Activated CD8-positive, alpha-beta memory T cell treated with anti-CD3 and anti-CD28 coated beads, Interleukin-2, amount 10 ng/mL, durations not matched to agents 7 days and 5 days (primary cell): ENCODE results near the gene JUN. TPM values are rescaled to one million over a fixed set of nuclear protein-coding genes. Genes with fewer than 3 reads are reported as not detected.

Experiments
- ATAC-seq: fragments of 150-1000 bp; cut with Tn5 transposase; one replicate; pipeline ENCODE4 v1.10.0; 2021; ENCODE audit warnings: moderate library complexity
- CTCF ChIA-PET: fragments of 350-600 bp; sonication (Branson Sonifier 250); formaldehyde crosslinking; loops from one replicate; lab custom pipeline; 2021; ENCODE audit warnings: antibody characterized with exemption; lab: Charles Lee
- DNase-seq: peaks from one replicate; pipeline ENCODE4 v3.0.0-alpha.2; 2020
- H3K27ac Mint-ChIP-seq: one replicate; pipeline ENCODE4 v1.8.0; 2021; ENCODE audit warnings: mild to moderate bottlenecking, mixed read lengths
- H3K27me3 Mint-ChIP-seq: one replicate; pipeline ENCODE4 v1.8.0; 2021; ENCODE audit warnings: mixed read lengths
- H3K36me3 Mint-ChIP-seq: one replicate; pipeline ENCODE4 v1.8.0; 2021; ENCODE audit warnings: mild to moderate bottlenecking, mixed read lengths
- H3K4me1 Mint-ChIP-seq: one replicate; pipeline ENCODE4 v1.8.0; 2021; ENCODE audit warnings: mixed read lengths
- H3K4me3 Mint-ChIP-seq: one replicate; pipeline ENCODE4 v1.8.0; 2021; ENCODE audit warnings: mild to moderate bottlenecking, moderate library complexity, mixed read lengths
- H3K9me3 Mint-ChIP-seq: one replicate; pipeline ENCODE4 v1.8.0; 2022; ENCODE audit warnings: low read depth, mixed read lengths
- total RNA-seq, 2 experiments: library from RNA; stranded (reverse); gene quantifications; one replicate each; pipeline ENCODE4 v1.2.3, GENCODE V29; 2021

The JUN gene
- total RNA-seq, 2 experiments from 2014 or later, result 50.5 to 129 TPM

GRCh38 chr1:58774027-58774426 is 9.8 kb downstream of the JUN start:
- peaks cover 4% of the 10 kb centered on the region for H3K27me3 Mint-ChIP-seq
- no peaks in the 10 kb centered on the region for H3K9me3 Mint-ChIP-seq
- no peak for ATAC-seq
- CTCF ChIA-PET, result interaction anchor here (0.8 to 2.9 kb wide), 8 partner anchors 8 to 925 kb away, joined by 3 to 12 read pairs (median 4); no protein-coding TSS in a partner anchor
- no peaks in the 10 kb centered on the region for H3K36me3 Mint-ChIP-seq
- DNase-seq, result no peak
- H3K4me1 Mint-ChIP-seq, result peaks cover 16% of the 10 kb centered on the region
- H3K4me3 Mint-ChIP-seq, result no peak overlapping the region
- H3K27ac Mint-ChIP-seq, result no peak overlapping the region

- no peak for DNase-seq
Observed at GRCh38 chr1:58773406-58773840, 10.4 kb downstream of the JUN start.

DNA sequence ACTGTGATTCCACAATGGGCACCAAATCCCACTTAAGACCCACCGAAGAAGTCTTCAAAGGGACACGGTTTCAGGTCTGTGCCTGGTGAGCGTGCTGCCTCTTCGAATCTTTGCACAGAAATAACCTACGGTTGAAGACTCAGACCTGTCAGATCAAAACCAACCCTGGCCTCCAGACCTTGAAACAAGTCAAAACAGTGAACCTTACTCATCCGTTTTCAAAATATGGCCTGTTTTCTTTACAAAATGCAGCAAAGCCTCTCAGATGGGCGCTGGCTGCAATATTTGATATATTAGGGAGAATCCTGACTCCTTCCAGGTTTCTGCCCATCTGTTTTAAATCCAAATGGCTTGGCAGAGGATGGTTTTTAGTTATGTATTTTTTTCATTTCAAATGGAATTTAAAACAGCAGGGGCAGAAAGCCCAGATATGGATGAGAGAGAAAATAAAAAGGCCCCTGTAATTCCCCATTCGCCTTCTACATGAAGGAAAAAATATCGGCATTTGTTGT is 14.0 kb downstream of the JUN start:
- H3K36me3 Mint-ChIP-seq, result peaks cover 1% of the 10 kb centered on the region
- H3K4me1 Mint-ChIP-seq, result peaks cover 16% of the 10 kb centered on the region
- no peak overlapping the region for H3K4me3 Mint-ChIP-seq
- ATAC-seq (no peak), DNase-seq (no peak)
- no peaks in the 10 kb centered on the region for H3K9me3 Mint-ChIP-seq
- no peak overlapping the region for H3K27ac Mint-ChIP-seq
- H3K27me3 Mint-ChIP-seq, result no peaks in the 10 kb centered on the region
- CTCF ChIA-PET, result interaction anchor here (0.7 to 1.5 kb wide), 4 partner anchors 11 to 13 kb away, joined by 3 to 4 read pairs (median 3); no protein-coding TSS in a partner anchor

More at GRCh38 chr1:58773406-58773840, 10.4 kb downstream of the JUN start:
- Mint-ChIP-seq H3K27ac (no peak overlapping the region), H3K36me3 (no peaks in the 10 kb centered on the region), H3K27me3 (no peaks in the 10 kb centered on the region), H3K9me3 (no peaks in the 10 kb centered on the region), H3K4me3 (no peak overlapping the region), H3K4me1 (peaks cover 16% of the 10 kb centered on the region)
- ATAC-seq, result peak; percentile 10
- CTCF ChIA-PET, result interaction anchor here (0.8 to 2.9 kb wide), 8 partner anchors 8 to 926 kb away, joined by 3 to 12 read pairs (median 4); no protein-coding TSS in a partner anchor

DNA sequence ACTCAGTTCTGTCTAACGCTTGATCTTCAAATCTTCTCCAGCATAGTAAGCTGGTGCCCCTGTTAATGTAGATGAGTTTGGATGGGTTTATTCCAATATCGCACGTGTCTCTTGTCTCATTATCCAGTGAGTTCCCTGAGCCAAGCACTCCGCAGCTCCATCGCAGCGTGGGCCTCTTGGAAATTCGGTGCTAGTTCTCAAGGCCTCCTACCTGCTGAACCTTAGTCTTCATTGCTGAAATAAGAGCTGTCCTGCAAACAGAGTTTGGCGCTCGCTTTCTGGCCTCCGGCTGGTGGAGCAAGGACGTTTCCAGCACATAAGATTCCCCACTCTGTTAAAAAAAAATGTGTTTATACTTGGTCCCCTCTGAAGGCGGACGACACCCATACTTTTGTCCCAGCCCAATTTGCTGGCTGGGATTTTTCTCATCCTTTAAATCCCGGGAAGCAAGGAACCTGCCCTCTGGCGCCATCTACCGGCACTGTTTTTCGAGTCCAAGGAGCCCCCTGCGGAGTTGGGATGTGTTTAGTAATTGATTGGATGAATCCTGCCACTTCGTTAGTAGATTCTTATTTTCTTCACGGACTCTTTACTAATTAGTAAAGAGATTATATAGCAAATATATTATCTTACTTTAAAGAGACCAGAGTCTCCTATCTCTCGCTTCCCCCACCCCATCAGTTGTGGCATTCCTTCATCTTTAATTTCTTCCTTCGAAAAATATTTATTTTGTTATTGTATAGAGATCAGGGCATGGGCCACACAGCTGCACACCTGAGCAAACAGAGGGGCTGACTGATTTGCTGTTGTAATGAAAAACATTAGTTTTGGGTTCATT is 14.7 kb downstream of the JUN start:
- no peaks in the 10 kb centered on the region for H3K9me3 Mint-ChIP-seq
- H3K27me3 Mint-ChIP-seq, result no peaks in the 10 kb centered on the region
- no peak for ATAC-seq
- CTCF ChIA-PET, result interaction anchor here (0.9 to 2.0 kb wide), 6 partner anchors 8 to 28 kb away, joined by 3 to 9 read pairs (median 4); no protein-coding TSS in a partner anchor
- H3K36me3 Mint-ChIP-seq, result peaks cover 1% of the 10 kb centered on the region
- H3K4me3 Mint-ChIP-seq, result no peak overlapping the region
- H3K4me1 Mint-ChIP-seq, result peaks cover 16% of the 10 kb centered on the region
- H3K27ac Mint-ChIP-seq, result no peak overlapping the region
- DNase-seq, result peak; percentile 50

GRCh38 chr1:58768191-58768731 is 15.6 kb downstream of the JUN start:
- Mint-ChIP-seq H3K4me3 (no peak overlapping the region), H3K27ac (no peak overlapping the region), H3K36me3 (peaks cover 1% of the 10 kb centered on the region), H3K4me1 (peaks cover 9% of the 10 kb centered on the region), H3K27me3 (peaks cover 2% of the 10 kb centered on the region), H3K9me3 (no peaks in the 10 kb centered on the region)
- DNase-seq, result no peak
- no peak for ATAC-seq
- CTCF ChIA-PET, result interaction anchor here (1.1 to 2.0 kb wide), 6 partner anchors 9 to 29 kb away, joined by 3 to 9 read pairs (median 4); no protein-coding TSS in a partner anchor

GRCh38 chr1:58767143-58767542 is 16.7 kb downstream of the JUN start:
- H3K4me3 Mint-ChIP-seq, result no peak overlapping the region
- H3K9me3 Mint-ChIP-seq, result no peaks in the 10 kb centered on the region
- H3K27ac Mint-ChIP-seq, result no peak overlapping the region
- ATAC-seq, result no peak
- H3K36me3 Mint-ChIP-seq, result peaks cover 1% of the 10 kb centered on the region
- peaks cover 5% of the 10 kb centered on the region for H3K4me1 Mint-ChIP-seq
- peaks cover 2% of the 10 kb centered on the region for H3K27me3 Mint-ChIP-seq
- CTCF ChIA-PET, result interaction anchor here (1.1 to 2.0 kb wide), 5 partner anchors 8 to 932 kb away, joined by 3 to 9 read pairs (median 4); no protein-coding TSS in a partner anchor
- no peak for DNase-seq

DNA sequence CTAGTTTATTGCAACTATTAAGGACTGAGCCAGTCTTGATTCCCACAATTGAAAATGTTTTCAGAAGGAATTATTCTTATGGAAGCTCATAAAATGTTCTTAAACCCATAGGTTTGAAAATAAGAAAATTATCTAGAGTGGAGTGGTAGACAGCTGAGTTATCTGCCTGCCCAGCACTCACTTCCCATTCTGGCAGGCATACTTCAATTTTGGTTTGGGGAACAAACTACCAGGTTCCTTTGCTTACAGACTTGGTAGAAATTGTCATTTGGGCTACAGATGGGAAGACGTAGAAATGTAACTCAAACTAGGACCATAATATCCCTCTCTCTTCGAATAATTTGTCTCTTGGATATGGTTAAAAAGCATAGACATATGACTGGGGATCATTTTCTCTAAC is 18.4 kb downstream of the JUN start:
- H3K4me1 Mint-ChIP-seq, result peaks cover 5% of the 10 kb centered on the region
- H3K27ac Mint-ChIP-seq, result no peak overlapping the region
- CTCF ChIA-PET, result no interaction called here
- peaks cover 2% of the 10 kb centered on the region for H3K27me3 Mint-ChIP-seq
- no peak overlapping the region for H3K4me3 Mint-ChIP-seq
- DNase-seq (no peak), ATAC-seq (no peak)
- peaks cover 1% of the 10 kb centered on the region for H3K36me3 Mint-ChIP-seq
- no peaks in the 10 kb centered on the region for H3K9me3 Mint-ChIP-seq

GRCh38 chr1:58765006-58765405 is 18.8 kb downstream of the JUN start:
- no peak overlapping the region for H3K4me3 Mint-ChIP-seq
- no peak for ATAC-seq
- CTCF ChIA-PET, result no interaction called here
- peaks cover 5% of the 10 kb centered on the region for H3K4me1 Mint-ChIP-seq
- H3K36me3 Mint-ChIP-seq, result peaks cover 1% of the 10 kb centered on the region
- DNase-seq, result no peak
- H3K27ac Mint-ChIP-seq, result no peak overlapping the region
- no peaks in the 10 kb centered on the region for H3K9me3 Mint-ChIP-seq
- peaks cover 2% of the 10 kb centered on the region for H3K27me3 Mint-ChIP-seq

DNA sequence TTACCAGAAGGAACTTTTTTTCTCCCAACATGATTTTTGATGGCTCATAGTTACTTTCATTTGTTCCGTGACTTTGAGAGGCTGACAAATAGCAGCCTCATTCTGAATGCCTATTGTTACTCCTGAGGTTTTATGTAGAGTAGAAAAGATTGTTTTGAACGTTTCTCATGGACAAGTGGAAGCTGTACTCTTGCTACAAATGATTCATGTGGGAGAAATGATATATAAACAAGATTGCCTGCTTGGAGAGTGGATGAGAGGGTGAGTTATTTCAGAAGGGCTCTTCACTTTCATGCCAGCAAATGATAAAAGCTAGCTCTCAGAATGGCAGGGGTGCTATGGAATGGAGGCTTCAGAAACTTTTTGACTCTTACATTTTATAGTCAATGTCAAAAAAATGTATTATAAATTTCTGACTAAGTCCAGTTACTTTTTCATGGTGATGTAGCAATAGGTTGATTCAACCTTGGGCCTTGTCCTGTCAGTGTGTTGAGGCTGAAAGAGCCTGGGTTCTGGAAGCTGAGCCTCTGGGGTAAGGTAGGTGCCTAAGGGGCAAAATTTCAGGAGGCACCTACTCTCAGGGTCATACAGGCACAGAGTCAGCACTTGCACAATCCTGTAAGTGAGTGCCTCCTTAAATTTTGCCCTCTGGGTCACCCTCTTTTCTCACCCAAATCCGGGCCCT is 19.4 kb downstream of the JUN start:
- no peaks in the 10 kb centered on the region for H3K4me1 Mint-ChIP-seq
- DNase-seq (no peak), ATAC-seq (no peak)
- H3K27me3 Mint-ChIP-seq, result peaks cover 4% of the 10 kb centered on the region
- CTCF ChIA-PET, result no interaction called here
- H3K4me3 Mint-ChIP-seq, result no peak overlapping the region
- H3K36me3 Mint-ChIP-seq, result peaks cover 1% of the 10 kb centered on the region
- no peaks in the 10 kb centered on the region for H3K9me3 Mint-ChIP-seq
- no peak overlapping the region for H3K27ac Mint-ChIP-seq

GRCh38 chr1:58763214-58763613 is 20.6 kb downstream of the JUN start:
- Mint-ChIP-seq H3K4me3 (no peak overlapping the region), H3K9me3 (no peaks in the 10 kb centered on the region), H3K27me3 (peaks cover 4% of the 10 kb centered on the region), H3K36me3 (peaks cover 5% of the 10 kb centered on the region), H3K4me1 (no peaks in the 10 kb centered on the region), H3K27ac (no peak overlapping the region)
- DNase-seq, result no peak
- CTCF ChIA-PET, result interaction anchor here (1.0 to 1.7 kb wide), 2 partner anchors 10 to 247 kb away, joined by 3 to 6 read pairs; no protein-coding TSS in a partner anchor
- ATAC-seq, result no peak

DNA sequence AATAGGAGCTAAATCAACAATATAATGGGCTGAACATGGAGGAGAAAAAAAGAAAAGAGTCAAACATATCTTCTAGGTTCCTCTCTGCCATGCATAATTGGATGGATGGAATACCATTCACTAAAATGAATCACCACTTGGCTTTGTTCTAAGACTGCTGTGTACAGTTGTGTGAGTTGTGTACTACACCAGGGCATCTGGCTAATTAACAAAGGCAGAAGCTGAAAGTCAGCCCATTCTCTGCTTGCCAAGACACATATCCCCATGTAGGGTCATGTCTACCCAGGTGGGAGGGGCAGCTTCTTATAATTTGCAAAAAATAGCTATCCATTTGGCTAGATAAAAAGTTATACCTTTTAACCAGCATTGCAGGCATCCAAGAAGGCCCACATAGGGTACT is 21.0 kb downstream of the JUN start:
- Mint-ChIP-seq H3K36me3 (peaks cover 4% of the 10 kb centered on the region), H3K27me3 (peaks cover 4% of the 10 kb centered on the region), H3K4me3 (no peak overlapping the region), H3K27ac (no peak overlapping the region), H3K4me1 (no peaks in the 10 kb centered on the region), H3K9me3 (no peaks in the 10 kb centered on the region)
- no peak for DNase-seq
- CTCF ChIA-PET, result interaction anchor here (0.6 to 1.7 kb wide), 3 partner anchors 10 to 474 kb away, joined by 3 to 6 read pairs (median 3); no protein-coding TSS in a partner anchor
- no peak for ATAC-seq

DNA sequence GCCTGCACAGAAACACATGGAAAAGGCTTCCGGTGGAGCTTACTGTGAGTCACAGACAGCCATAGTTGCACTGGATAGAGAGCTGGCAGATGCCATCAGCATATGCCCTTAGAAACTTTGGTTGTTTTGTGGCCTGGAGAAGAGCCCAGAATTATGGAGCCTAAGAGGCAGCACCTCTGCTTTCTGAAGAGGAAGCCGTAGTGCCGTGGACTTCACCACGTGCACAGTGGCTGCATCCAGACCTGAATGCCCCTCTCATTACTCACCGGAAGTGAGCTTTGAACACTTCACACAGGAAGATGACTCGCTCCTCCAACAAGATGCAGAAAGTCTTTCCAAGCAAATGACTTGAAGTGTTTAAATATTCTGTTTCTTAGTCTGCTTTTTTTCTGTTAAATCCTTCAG is 28.4 kb downstream of the JUN start:
- Mint-ChIP-seq H3K27ac (peak overlapping the region; percentile 85), H3K36me3 (peaks cover 10% of the 10 kb centered on the region), H3K9me3 (no peaks in the 10 kb centered on the region), H3K27me3 (peaks cover 3% of the 10 kb centered on the region), H3K4me1 (peaks cover 45% of the 10 kb centered on the region), H3K4me3 (peak overlapping the region; percentile 11)
- DNase-seq, result peak; percentile 85
- CTCF ChIA-PET, result interaction anchor here (1.1 to 3.6 kb wide), 12 partner anchors 10 to 1004 kb away, joined by 3 to 14 read pairs (median 6); partner anchors contain the start of gene JUN
- ATAC-seq, result peak; percentile 84
